Right ventricle myocardium inferior (tissue), 1 donor: ENCODE measurements around the gene ZSCAN5A. TPM values are rescaled to one million over a fixed set of nuclear protein-coding genes. Genes with fewer than 3 reads are reported as not detected.
"Not testable (repeated sequence)": the region's sequence is repeated elsewhere in the genome, so short reads cannot be mapped to it uniquely, and the experiment has no call there.

Source experiments
- ATAC-seq: fragments of 200-7000 bp; cut with Tn5 transposase; one replicate; pipeline ENCODE4 v1.9.1; 2020; ENCODE audit warnings: mild to moderate bottlenecking, moderate library complexity
- DNase-seq: peaks from one replicate; pipeline ENCODE4 v3.0.0; 2021; ENCODE audit errors: missing footprints
- intact Hi-C: fragments of 100-400 bp; cut with DNase I; formaldehyde crosslinking; loops from one replicate; pipeline ENCODE4 v1.11.0; 2022
- total RNA-seq: library from RNA; stranded (reverse); fragmentation: NEBNext Ultra II Directional; extraction: Animal tissue kit (Norgen Biotek cat#: 25700); gene quantifications from one replicate; pipeline ENCODE4 v1.2.1, GENCODE V29; 2021
- donor health status: DM: no; HTN: yes; CAD: no; lungs with severe emphysema.

The ZSCAN5A gene
- total RNA-seq, 1 donor from 2014 or later: 20.3 TPM

DNA sequence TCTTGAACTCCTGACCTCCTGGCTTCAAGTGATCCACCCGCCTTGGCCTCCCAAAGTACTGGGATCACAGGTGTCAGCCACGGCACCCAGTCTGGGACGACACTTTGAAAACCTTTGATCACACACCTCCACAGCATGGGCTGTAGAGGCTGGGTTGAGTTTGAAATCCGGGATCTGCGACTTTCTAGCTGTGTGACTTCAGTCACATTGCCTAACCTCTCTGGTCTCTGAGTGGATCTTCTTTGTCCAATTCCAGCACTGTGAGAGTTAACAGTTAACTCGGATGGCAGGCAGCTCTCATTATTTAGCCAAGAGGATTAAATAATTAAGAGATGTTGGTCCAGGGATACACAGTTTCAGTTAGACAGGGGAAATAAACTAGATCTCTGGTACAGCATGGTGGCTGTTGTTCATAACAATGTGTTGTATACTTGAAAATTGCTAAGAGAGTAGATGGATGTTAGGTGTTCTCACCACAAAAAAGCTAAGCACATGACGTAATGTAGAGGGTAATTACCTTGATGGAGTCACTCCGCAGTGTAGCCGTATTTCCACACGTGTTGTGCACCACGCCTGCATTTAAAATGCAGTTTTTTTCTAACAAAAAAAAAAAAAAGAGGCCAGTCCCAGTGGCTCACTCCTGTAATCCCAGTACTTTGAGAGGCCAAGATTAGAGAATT, 136.9 kb downstream of the ZSCAN5A start:
- intact Hi-C loops: no loop called here
- DNase-seq (no peak), ATAC-seq (no peak)

DNA sequence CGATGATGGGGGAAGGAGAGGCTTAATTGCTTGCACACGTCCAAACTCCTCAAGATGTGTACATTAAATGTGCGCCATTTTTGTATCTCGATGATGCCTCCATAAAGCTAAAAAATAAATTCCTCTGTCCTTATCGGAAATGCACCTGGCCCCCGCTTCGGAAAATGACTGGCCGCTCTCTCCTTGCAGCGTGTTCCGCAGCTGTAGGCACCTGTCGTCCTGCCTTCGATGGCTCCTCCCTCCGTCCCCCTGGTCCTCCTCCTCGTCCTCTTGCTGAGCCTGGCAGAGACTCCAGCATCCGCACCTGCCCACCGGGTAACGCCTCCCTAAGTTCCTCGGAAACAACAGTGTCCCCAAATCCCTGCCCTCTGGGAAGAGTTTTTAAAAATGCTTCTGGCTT, 137.8 kb downstream of the ZSCAN5A start:
- intact Hi-C loops: no loop called here
- DNase-seq (no peak), ATAC-seq (no peak)

DNA sequence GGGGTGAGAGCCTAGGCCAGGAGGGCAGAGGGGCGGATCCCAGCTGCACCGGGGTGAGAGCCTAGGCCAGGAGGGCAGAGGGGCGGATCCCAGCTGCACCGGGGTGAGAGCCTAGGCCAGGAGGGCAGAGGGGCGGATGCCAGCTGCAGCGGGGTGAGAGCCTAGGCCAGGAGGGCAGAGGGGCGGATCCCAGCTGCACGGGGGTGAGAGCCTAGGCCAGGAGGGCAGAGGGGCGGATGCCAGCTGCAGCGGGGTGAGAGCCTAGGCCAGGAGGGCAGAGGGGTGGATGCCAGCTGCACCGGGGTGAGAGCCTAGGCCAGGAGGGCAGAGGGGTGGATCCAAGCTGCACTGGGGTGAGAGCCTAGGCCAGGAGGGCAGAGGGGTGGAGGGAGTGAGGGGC, 138.3 kb downstream of the ZSCAN5A start:
- DNase-seq, intact Hi-C loops, ATAC-seq: not testable (repeated sequence)

- intact Hi-C loops: not testable (repeated sequence)
Observed at GRCh38 chr19:56175861-56176307, 138.8 kb downstream of the ZSCAN5A start, which contains the start of gene GALP. Gene GALP (plus strand): TSS chr19:56176008. CDS start chr19:56177109, 1,101 bp downstream.

DNA sequence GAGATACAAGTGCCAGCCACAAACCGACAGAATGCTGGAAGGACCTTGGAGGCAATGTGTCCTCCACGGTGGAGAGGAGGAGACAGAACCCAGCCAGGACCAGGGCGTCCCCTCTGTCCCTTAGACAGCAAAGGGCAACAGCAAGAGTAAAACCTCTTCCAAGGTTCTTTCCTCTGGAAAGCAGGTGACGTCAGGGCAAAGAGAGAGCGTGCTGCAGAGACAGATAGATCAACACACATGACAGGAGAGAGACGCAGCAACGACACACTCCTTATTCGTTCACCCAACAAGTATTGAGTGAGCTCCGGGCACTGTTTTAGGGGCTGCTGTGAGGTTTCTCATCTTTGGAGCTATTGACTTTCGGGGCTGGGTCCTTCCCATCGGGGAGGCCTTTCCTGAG, 140.1 kb downstream of the ZSCAN5A start:
- no peak for ATAC-seq
- intact Hi-C loops: no loop called here

More at GRCh38 chr19:56175861-56176307, 138.8 kb downstream of the ZSCAN5A start, which contains the start of gene GALP:
- ATAC-seq, DNase-seq: not testable (repeated sequence)

GRCh38 chr19:56174086-56174485, 140.6 kb downstream of the ZSCAN5A start:
- intact Hi-C loops: no loop called here
- no peak for DNase-seq
- no peak for ATAC-seq

More for the DNA sequence above, 140.1 kb downstream of the ZSCAN5A start:
- no peak for DNase-seq

Other genes starting within 250 kb of the ZSCAN5A start
- gene ZNF787, start 193.5 kb downstream of the ZSCAN5A start, total RNA-seq: 35.3 TPM
- gene ZNF444, start 173.6 kb downstream of the ZSCAN5A start, total RNA-seq: 29.1 TPM
- gene GALP, start 138.8 kb downstream of the ZSCAN5A start, total RNA-seq: not detected
- gene ZSCAN5B, start 117.1 kb downstream of the ZSCAN5A start, total RNA-seq: not detected
- gene ZSCAN5C, start 112.6 kb downstream of the ZSCAN5A start, total RNA-seq: not detected
- gene EDDM13, start 42.1 kb downstream of the ZSCAN5A start, total RNA-seq: not detected
- gene ZNF582, start 78.7 kb upstream of the ZSCAN5A start, total RNA-seq: 3.6 TPM
- gene ZNF583, start 89.5 kb upstream of the ZSCAN5A start, total RNA-seq: 5.4 TPM
- gene ZNF667, start 162.5 kb upstream of the ZSCAN5A start, total RNA-seq: 7.0 TPM
- gene ZNF471, start 193.0 kb upstream of the ZSCAN5A start, total RNA-seq: 5.2 TPM
- gene ZFP28, start 224.1 kb upstream of the ZSCAN5A start, total RNA-seq: 5.5 TPM